ENCODE data around the gene B9D1.

The B9D1 gene

DNA sequence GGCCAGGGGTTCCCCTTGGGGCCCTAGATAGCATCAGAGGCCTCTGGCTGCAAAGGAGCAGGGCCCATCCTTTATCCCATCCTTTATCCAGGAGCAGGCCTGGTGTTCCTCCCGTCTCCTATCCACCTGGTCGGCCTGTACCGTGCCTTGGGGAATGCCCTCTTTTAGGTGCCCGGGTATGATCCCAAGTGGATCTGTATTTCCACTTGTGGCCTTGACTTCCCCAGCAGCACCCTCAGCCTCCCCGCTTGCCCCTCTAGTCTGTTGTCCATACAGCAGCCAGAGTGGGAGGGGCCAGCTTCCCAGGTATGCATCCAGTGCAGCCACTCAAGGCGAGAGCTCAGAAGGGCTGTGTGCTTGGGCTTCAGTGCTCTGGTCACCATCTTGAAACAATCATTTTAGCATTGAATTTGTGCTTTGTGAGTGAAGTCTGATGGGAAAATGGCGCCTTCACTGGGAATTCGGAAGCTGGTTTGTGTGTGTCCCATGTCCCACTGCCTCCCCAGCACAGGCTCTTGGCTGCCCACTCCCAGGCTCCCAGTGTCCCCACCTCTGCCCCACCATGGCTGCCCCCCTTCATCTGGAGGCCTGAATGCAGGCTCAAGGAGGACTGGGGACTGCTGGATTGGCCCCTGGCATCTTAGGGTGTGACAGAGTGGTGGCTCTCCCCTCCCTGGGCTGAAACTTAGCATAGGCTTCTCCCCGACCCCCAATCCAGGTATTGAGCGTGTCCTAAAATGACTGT lies 45.2 kb upstream of the B9D1 start:
- Histone ChIP-seq H3K4me3 (ENCODE audit: low read length) (no peak overlapping the region), H3K4me1 (ENCODE audit: control insufficient read depth, low read length) (no peaks in the 10 kb centered on the region)
- TF ChIP-seq, protein P1, sequence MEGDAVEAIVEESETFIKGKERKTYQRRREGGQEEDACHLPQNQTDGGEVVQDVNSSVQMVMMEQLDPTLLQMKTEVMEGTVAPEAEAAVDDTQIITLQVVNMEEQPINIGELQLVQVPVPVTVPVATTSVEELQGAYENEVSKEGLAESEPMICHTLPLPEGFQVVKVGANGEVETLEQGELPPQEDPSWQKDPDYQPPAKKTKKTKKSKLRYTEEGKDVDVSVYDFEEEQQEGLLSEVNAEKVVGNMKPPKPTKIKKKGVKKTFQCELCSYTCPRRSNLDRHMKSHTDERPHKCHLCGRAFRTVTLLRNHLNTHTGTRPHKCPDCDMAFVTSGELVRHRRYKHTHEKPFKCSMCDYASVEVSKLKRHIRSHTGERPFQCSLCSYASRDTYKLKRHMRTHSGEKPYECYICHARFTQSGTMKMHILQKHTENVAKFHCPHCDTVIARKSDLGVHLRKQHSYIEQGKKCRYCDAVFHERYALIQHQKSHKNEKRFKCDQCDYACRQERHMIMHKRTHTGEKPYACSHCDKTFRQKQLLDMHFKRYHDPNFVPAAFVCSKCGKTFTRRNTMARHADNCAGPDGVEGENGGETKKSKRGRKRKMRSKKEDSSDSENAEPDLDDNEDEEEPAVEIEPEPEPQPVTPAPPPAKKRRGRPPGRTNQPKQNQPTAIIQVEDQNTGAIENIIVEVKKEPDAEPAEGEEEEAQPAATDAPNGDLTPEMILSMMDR (IDR thresholded peaks at IDR 0.05; ENCODE audit: low read depth, low read length, poor library complexity, severe bottlenecking), result no peak
- no peak for TF ChIP-seq EZH2phosphoT487 (IDR thresholded peaks at IDR 0.05; ENCODE audit: borderline replicate concordance, low read length)

DNA sequence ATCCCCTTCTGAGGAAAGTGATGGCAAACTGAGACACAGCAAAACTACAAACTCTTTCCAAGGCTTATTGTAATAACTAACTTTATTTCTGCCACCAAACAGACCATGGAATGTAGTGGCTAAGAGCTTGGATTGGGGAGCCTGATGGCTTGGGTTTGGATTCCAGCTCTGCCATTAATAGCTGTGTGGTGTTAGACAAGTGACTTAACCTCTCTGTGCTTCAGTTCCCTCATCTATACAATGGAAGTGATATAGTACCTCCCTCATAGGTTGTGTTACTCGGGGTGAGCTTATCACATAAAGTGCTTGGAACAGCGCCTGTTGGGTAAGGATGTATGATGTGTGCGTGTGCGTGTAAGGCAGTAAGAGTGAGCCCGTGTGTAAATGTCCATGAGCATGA lies 42.6 kb upstream of the B9D1 start:
- Histone ChIP-seq H3K79me2 (ENCODE audit: control insufficient read depth, low read length) (no peaks in the 10 kb centered on the region), H3K27me3 (ENCODE audit: control insufficient read depth, low read length) (no peaks in the 10 kb centered on the region), H4K20me1 (ENCODE audit: control insufficient read depth, insufficient read depth, low read depth, low read length) (no peaks in the 10 kb centered on the region), H3F3A (ENCODE audit: control insufficient read depth, insufficient read depth) (no peaks in the 10 kb centered on the region), H3K4me1 (ENCODE audit: control insufficient read depth, low read length) (no peaks in the 10 kb centered on the region), H3K36me3 (ENCODE audit: control insufficient read depth, low read length) (no peaks in the 10 kb centered on the region), H3K9me3 (ENCODE audit: control insufficient read depth, insufficient read depth, low read length) (no peaks in the 10 kb centered on the region), H3K4me2 (ENCODE audit: low read length) (no peak overlapping the region), H3K27ac (ENCODE audit: low read depth, low read length) (no peak overlapping the region), H3K4me3 (ENCODE audit: low read length) (no peak overlapping the region), H3K9me2 (replicated peaks; ENCODE audit: control insufficient read depth, low read length) (no peaks in the 10 kb centered on the region)
- TF ChIP-seq, protein P1 (IDR thresholded peaks at IDR 0.05; ENCODE audit: low read depth, low read length, poor library complexity, severe bottlenecking), result no peak
- no peak for TF ChIP-seq EZH2phosphoT487 (IDR thresholded peaks at IDR 0.05; ENCODE audit: borderline replicate concordance, low read length)

More for the DNA sequence above, 45.2 kb upstream of the B9D1 start:
- Histone ChIP-seq H3K9me2 (replicated peaks; ENCODE audit: control insufficient read depth, low read length) (no peaks in the 10 kb centered on the region), H3K27ac (ENCODE audit: low read depth, low read length) (no peak overlapping the region), H3K4me2 (ENCODE audit: low read length) (no peak overlapping the region), H3K9me3 (ENCODE audit: control insufficient read depth, insufficient read depth, low read length) (no peaks in the 10 kb centered on the region), H3K27me3 (ENCODE audit: control insufficient read depth, low read length) (no peaks in the 10 kb centered on the region), H3K79me2 (ENCODE audit: control insufficient read depth, low read length) (no peaks in the 10 kb centered on the region), H3F3A (ENCODE audit: control insufficient read depth, insufficient read depth) (no peaks in the 10 kb centered on the region), H4K20me1 (ENCODE audit: control insufficient read depth, insufficient read depth, low read depth, low read length) (no peaks in the 10 kb centered on the region), H3K36me3 (ENCODE audit: control insufficient read depth, low read length) (no peaks in the 10 kb centered on the region)

DNA sequence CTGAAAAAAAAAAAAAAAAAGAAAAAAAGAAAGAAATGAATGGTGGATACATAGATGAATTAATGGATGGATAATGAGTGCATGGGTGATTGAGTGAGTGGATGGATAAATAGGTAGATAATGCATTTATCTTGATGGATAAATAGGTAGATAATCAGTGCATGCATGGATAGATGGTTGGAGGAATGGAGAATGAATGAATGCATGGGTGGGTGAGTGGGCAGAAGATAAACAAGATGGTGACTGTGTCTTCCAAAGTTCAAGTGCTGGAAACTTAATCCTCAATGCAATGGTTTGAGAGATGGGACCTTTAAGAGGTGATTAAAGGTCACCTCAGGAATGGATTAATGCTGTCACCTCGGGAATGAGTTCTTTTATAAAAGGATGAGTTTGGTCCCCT lies 41.7 kb upstream of the B9D1 start:
- TF ChIP-seq, protein P1 (IDR thresholded peaks at IDR 0.05; ENCODE audit: low read depth, low read length, poor library complexity, severe bottlenecking), result no peak
- no peak for TF ChIP-seq EZH2phosphoT487 (IDR thresholded peaks at IDR 0.05; ENCODE audit: borderline replicate concordance, low read length)

More for the DNA sequence above, 41.7 kb upstream of the B9D1 start:
- Histone ChIP-seq H3F3A (ENCODE audit: control insufficient read depth, insufficient read depth) (no peaks in the 10 kb centered on the region), H3K4me1 (ENCODE audit: control insufficient read depth, low read length) (no peaks in the 10 kb centered on the region), H3K36me3 (ENCODE audit: control insufficient read depth, low read length) (no peaks in the 10 kb centered on the region), H3K4me3 (ENCODE audit: low read length) (no peak overlapping the region), H3K79me2 (ENCODE audit: control insufficient read depth, low read length) (no peaks in the 10 kb centered on the region), H3K4me2 (ENCODE audit: low read length) (no peak overlapping the region), H3K9me2 (replicated peaks; ENCODE audit: control insufficient read depth, low read length) (no peaks in the 10 kb centered on the region), H3K27ac (ENCODE audit: low read depth, low read length) (no peak overlapping the region), H3K27me3 (ENCODE audit: control insufficient read depth, low read length) (no peaks in the 10 kb centered on the region), H4K20me1 (ENCODE audit: control insufficient read depth, insufficient read depth, low read depth, low read length) (no peaks in the 10 kb centered on the region), H3K9me3 (ENCODE audit: control insufficient read depth, insufficient read depth, low read length) (no peaks in the 10 kb centered on the region)
